ENCODE measurements around the gene DNALI1.
"Not testable (repeated sequence)": the region's sequence is repeated elsewhere in the genome, so short reads cannot be mapped to it uniquely, and the experiment has no call there.

Gene DNALI1

DNA sequence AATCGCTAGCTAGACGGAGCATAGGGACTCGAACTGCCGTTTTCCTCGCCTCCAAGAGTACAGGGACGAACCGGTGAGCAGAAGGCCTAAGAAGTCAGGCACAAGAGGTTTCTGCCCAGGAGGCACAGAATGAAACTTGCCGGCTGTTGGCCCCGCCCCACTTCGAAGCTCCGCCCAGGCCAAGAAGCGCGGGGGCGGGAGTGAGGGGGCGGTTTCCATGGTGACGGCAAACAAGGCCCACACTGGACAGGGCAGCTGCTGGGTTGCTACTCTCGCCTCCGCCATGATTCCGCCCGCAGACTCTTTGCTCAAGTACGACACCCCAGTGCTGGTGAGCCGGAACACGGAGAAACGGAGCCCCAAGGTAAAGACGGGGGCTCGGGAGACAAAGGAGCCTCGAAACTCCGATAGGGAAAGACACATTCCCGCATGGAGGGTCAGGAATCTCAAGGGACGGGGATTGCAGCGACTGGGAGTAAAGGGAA, at the start of gene DNALI1:
Gene DNALI1 (plus strand): TSS at position 229 of the 485 bp plus-strand sequence. CDS start 55 bp downstream, at position 284.
- Mint-ChIP-seq H3K27me3 (no peaks in the 10 kb centered on the region), H3K9me3 (no peaks in the 10 kb centered on the region), H3K4me3 (no peak within 1 kb of the TSS), H3K4me1 (peaks cover 22% of the 10 kb centered on the region), H3K36me3 (peaks cover 17% of the 10 kb centered on the region), H3K27ac (no peak within 1 kb of the TSS)
- no peak for ATAC-seq

DNA sequence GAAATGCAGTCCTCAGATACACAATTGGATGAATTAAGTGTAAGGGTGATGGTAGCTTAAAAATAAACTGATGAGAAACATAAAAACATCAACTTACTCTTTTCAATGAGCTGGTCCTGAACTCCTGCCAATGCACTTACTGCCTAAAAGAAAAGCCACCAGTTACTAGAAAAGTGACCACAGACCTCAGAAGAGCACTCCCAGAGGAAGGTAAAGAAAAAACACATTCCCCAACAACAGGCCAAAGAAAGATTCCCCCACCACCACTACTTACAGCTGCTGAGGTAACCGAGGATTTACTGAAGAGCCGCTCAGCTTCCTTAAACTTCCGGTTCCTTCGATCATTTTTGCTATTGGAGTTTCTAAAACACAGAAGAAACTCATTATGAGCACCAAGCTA, 47.6 kb upstream of the DNALI1 start:
- Mint-ChIP-seq H3K4me3 (no peak overlapping the region), H3K27ac (peak overlapping the region; percentile 66), H3K36me3 (peaks cover 54% of the 10 kb centered on the region)

DNA sequence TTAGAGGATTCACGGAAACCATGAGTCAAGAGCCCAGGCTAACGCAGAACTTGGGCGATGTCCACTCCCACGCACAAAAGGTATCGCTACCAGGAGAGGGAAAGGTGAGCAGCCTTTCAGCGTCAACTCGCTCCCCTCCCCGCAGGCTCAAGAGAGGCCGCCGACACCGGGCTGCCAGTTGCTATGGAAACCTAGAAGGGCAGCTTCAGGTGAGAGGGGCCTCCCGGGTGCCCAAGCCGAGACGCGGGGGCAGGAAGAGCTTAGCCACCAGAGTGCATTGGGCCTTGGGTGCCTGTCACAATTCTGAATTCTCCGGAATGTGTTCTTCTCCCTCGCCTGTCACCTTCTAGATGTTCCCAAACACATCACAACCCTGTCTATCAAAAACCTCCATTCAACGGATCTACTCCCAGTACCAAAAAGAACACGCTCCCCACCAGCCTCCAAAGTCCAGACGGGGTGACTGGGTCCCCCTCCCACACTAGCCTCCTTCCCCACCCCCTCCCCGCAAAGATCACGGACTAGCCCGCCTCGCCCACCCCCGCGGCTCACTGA, 42.9 kb upstream of the DNALI1 start:
- Mint-ChIP-seq H3K4me3 (peak overlapping the region; percentile 96), H3K27ac (peak overlapping the region; percentile 97), H3K9me3 (no peaks in the 10 kb centered on the region), H3K27me3 (no peaks in the 10 kb centered on the region), H3K36me3 (peaks cover 26% of the 10 kb centered on the region), H3K4me1 (peaks cover 44% of the 10 kb centered on the region)
- peak; percentile 58 for ATAC-seq

More for the DNA sequence above, 47.6 kb upstream of the DNALI1 start:
- no peak for ATAC-seq
- Mint-ChIP-seq H3K27me3 (no peaks in the 10 kb centered on the region), H3K9me3 (no peaks in the 10 kb centered on the region), H3K4me1 (peaks cover 49% of the 10 kb centered on the region)

GRCh38 chr1:37514350-37515184, 42.2 kb upstream of the DNALI1 start, which contains the start of gene MEAF6:
TSS of gene MEAF6 (minus strand) at chr1:37514766. CDS start at chr1:37514746, 20 bp downstream.
- peaks cover 20% of the 10 kb centered on the region for H3K36me3 Mint-ChIP-seq
- ATAC-seq = peak; percentile 98

DNA sequence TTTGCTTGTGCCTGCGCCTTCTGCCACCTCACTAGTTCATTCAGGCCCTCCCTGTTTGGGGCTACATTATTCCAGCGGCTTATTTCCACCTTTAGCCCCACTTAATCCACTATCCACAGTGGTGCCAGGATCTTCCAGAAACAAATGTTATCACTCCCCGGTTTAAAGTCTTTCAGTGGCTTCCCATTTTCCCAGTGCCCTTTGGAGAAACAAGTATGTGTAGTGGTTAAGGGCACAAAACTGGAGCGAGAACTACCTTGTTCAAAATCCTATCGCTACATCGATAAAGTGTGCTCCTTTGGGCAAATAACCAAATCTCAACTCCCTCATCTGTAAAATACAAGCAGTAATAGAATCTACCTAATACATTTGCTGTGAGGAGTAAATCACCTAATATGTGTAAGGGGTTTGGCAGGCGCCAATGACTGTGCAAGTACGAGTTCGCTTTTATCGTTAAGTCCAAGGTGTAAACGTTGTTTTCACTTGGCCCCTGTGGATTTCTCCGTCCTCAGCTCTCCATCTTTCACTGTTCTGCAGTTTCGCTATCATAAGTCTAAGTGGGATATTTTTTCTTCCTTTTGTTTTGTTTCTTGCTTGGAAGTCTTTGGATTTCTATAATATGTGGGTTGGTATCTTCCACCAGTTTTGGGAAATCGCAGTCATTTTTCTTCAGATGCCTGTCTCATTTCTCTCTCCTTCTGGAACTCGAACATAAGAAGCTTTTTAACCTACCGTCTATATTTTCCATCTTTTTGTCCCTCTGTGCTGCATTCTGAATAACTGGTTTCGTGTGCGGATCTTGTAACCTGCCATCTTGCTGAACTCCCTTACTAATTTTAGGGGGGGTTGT, 41.3 kb upstream of the DNALI1 start:
- Mint-ChIP-seq H3K9me3 (no peaks in the 10 kb centered on the region), H3K4me1 (peaks cover 43% of the 10 kb centered on the region), H3K4me3 (peak overlapping the region; percentile 96), H3K27ac (peak overlapping the region; percentile 97), H3K27me3 (no peaks in the 10 kb centered on the region), H3K36me3 (peaks cover 20% of the 10 kb centered on the region)
- ATAC-seq = no peak

More at GRCh38 chr1:37514350-37515184, 42.2 kb upstream of the DNALI1 start, which contains the start of gene MEAF6:
- Mint-ChIP-seq H3K27ac (peak within 1 kb of the TSS; percentile 97), H3K27me3 (no peaks in the 10 kb centered on the region), H3K9me3 (no peaks in the 10 kb centered on the region), H3K4me3 (peak within 1 kb of the TSS; percentile 96), H3K4me1 (peaks cover 41% of the 10 kb centered on the region)

DNA sequence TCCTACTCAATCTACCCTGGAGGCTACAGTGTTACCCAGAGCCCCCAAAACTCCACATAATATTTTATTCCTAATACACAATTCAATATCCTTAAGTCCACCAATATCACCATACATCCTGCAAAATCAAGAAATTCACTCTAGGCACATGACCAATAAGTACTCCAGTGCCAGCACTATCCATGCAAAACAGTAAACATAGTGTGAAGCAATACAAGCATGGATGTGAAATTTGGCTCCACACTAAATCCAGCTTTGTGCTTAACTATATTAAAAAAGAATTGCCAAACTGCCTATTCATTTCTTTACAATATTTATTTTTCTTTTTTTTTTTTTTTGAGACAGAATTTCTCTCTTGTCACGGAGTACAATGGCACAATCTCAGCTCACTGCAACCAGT, 39.2 kb upstream of the DNALI1 start:
- Mint-ChIP-seq H3K27ac (peak overlapping the region; percentile 17), H3K36me3 (peaks cover 10% of the 10 kb centered on the region), H3K9me3 (no peaks in the 10 kb centered on the region), H3K27me3 (no peaks in the 10 kb centered on the region), H3K4me1 (peaks cover 32% of the 10 kb centered on the region), H3K4me3 (no peak overlapping the region)
- ATAC-seq = no peak

DNA sequence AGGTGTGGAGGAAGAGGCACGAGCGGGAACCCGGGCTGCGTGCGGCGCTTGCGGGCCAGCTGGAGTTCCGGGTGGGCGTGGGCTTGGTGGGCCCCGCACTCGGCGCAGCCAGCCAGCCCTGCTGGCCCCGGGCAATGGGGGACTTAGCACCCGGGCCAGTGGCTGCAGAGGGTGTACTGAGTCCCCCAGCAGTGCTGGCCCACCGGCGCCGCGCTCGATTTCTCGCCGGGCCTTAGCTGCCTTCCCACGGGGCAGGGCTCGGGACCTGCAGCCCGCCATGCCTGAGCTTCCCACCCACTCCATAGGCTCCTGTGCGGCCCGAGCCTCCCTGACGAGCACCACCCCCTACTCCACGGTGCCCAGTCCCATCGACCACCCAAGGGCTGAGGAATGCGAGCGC, 38.5 kb upstream of the DNALI1 start:
- peaks cover 25% of the 10 kb centered on the region for H3K4me1 Mint-ChIP-seq
- H3K36me3 Mint-ChIP-seq, H3K27me3 Mint-ChIP-seq, H3K9me3 Mint-ChIP-seq, ATAC-seq, H3K4me3 Mint-ChIP-seq, H3K27ac Mint-ChIP-seq: not testable (repeated sequence)

- H3K27me3 Mint-ChIP-seq, ATAC-seq, H3K27ac Mint-ChIP-seq, H3K9me3 Mint-ChIP-seq, H3K36me3 Mint-ChIP-seq, H3K4me3 Mint-ChIP-seq: not testable (repeated sequence)
- H3K4me1 Mint-ChIP-seq = peaks cover 18% of the 10 kb centered on the region
Measured at GRCh38 chr1:37518929-37519328, 37.8 kb upstream of the DNALI1 start.

GRCh38 chr1:37519613-37520012, 37.1 kb upstream of the DNALI1 start:
- no peak for ATAC-seq
- peaks cover 15% of the 10 kb centered on the region for H3K4me1 Mint-ChIP-seq
- H3K27me3 Mint-ChIP-seq = no peaks in the 10 kb centered on the region
- no peaks in the 10 kb centered on the region for H3K36me3 Mint-ChIP-seq
- no peak overlapping the region for H3K4me3 Mint-ChIP-seq
- H3K9me3 Mint-ChIP-seq = no peaks in the 10 kb centered on the region
- no peak overlapping the region for H3K27ac Mint-ChIP-seq

DNA sequence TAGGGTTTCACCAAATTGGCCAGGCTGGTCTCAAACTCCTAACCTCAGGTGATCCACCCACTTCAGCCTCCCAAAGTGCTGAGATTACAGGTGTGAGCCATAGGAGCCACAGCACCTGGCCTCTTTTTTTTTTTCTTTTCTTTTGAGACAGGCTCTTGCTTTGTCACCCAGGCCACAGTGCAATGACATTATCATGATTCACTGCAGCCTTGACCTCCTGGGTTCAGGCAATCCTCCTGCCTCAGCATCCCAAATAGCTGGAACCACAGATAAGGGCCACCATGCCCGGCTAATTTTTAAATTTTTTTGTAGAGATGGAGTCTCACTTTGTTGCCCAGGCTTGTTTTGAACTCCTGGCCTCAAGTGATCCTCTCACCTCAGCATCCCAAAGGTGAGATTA, 26.9 kb upstream of the DNALI1 start:
- not testable (repeated sequence) for H3K4me3 Mint-ChIP-seq, H3K9me3 Mint-ChIP-seq, H3K27ac Mint-ChIP-seq, H3K27me3 Mint-ChIP-seq, ATAC-seq, H3K4me1 Mint-ChIP-seq
- H3K36me3 Mint-ChIP-seq = peaks cover 12% of the 10 kb centered on the region

DNA sequence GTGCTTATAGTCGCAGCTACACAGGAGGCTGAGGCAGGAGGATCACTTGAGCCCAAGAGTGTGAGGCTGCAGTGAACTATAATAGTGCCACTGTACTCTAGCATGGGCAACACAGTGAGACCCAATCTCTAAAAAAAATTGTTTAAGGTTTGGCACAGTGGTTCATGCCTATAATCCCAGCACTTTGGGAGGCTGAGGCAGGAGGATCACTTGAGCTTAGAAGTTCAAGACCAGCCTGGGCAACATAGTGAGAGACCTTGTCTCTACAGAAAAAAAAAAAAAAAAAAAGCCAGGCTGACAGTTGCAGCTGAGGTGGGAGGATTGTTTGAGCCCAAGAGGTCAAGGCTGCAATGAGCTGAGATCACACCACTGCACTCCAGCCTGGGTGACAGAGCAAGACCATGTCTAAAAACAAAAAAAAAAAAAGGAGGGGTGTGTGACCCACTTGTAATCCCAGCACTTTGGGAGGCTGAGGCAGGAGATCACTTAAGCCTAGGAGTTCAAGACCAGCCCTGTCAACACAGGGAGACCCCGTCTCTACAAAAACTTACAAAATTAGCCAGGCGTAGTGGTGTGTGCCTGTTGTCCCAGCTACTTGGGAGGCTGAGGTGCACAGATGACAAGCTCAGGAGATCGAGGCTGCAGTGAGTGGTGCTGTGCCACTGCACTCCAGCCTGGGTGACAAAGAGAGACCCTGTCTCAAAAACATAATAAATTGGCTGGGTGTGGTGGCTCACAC, 24.2 kb upstream of the DNALI1 start:
- ATAC-seq, H3K27ac Mint-ChIP-seq, H3K9me3 Mint-ChIP-seq: not testable (repeated sequence)

GRCh38 chr1:37533317-37534093, 23.2 kb upstream of the DNALI1 start:
- H3K27me3 Mint-ChIP-seq = no peaks in the 10 kb centered on the region
- peaks cover 39% of the 10 kb centered on the region for H3K36me3 Mint-ChIP-seq
- no peak overlapping the region for H3K4me3 Mint-ChIP-seq
- no peaks in the 10 kb centered on the region for H3K9me3 Mint-ChIP-seq
- no peak for ATAC-seq
- H3K27ac Mint-ChIP-seq = no peak overlapping the region
- H3K4me1 Mint-ChIP-seq = no peaks in the 10 kb centered on the region

More for the DNA sequence above, 24.2 kb upstream of the DNALI1 start:
- not testable (repeated sequence) for H3K4me3 Mint-ChIP-seq, H3K27me3 Mint-ChIP-seq, H3K4me1 Mint-ChIP-seq
- peaks cover 30% of the 10 kb centered on the region for H3K36me3 Mint-ChIP-seq

DNA sequence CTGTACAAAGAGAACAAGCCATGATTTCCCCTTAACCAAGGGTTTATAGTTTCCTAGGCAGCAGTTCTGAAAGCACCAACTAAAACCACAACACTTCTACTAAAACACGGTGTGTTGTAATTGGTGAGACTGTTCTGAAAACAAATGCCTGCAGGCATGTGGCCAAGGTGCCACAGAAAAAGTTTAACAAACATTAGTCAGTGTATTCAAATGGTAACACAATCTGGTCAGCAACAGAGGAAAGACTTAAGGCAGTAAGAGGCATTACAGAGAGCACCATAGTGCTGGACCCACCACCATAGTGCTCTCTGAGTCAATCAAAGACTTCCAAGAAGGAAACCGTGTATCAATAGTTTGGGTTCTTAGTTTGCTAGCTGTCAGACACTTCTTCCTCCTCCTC, 19.4 kb upstream of the DNALI1 start:
- peaks cover 62% of the 10 kb centered on the region for H3K36me3 Mint-ChIP-seq
- ATAC-seq = no peak
- no peak overlapping the region for H3K27ac Mint-ChIP-seq
- no peaks in the 10 kb centered on the region for H3K4me1 Mint-ChIP-seq
- no peak overlapping the region for H3K4me3 Mint-ChIP-seq
- no peaks in the 10 kb centered on the region for H3K9me3 Mint-ChIP-seq
- H3K27me3 Mint-ChIP-seq = no peaks in the 10 kb centered on the region

GRCh38 chr1:37539154-37539553, 17.6 kb upstream of the DNALI1 start:
- not testable (repeated sequence) for H3K4me3 Mint-ChIP-seq, H3K9me3 Mint-ChIP-seq, H3K4me1 Mint-ChIP-seq, ATAC-seq, H3K27ac Mint-ChIP-seq, H3K27me3 Mint-ChIP-seq
- H3K36me3 Mint-ChIP-seq = peaks cover 63% of the 10 kb centered on the region
